Activated T-cell treated with anti-CD3 and anti-CD28 coated beads, Interleukin-2, amount 50 U/mL, for 72 hours (primary cell): ENCODE measurements around the gene ZNF800. TPM values are rescaled to one million over a fixed set of nuclear protein-coding genes. Genes with fewer than 3 reads are reported as not detected.

ENCODE experiments used
- ATAC-seq, 2 donors: fragments of 150-1000 bp; cut with Tn5 transposase; replicated peaks in 1 of 2; 2 replicates each; pipeline ENCODE4 v1.10.0; 2021; ENCODE audit warnings: moderate library complexity in 2 of 2, mild to moderate bottlenecking in 1 of 2
- DNase-seq, 2 donors: peaks; one replicate each; pipeline ENCODE4 v3.0.0; 2021 to 2022; ENCODE audit warnings: mixed read lengths in 1 of 2
- H3K27ac Mint-ChIP-seq: one replicate; pipeline ENCODE4 v1.8.0; 2022; ENCODE audit warnings: mild to moderate bottlenecking, moderate library complexity, mixed read lengths
- H3K27me3 Mint-ChIP-seq: one replicate; pipeline ENCODE4 v1.8.0; 2022; ENCODE audit warnings: low read depth, mixed read lengths
- H3K36me3 Mint-ChIP-seq, 2 donors: one replicate each; pipeline ENCODE4 v1.8.0; 2022; ENCODE audit warnings: mixed read lengths in 2 of 2, mild to moderate bottlenecking in 1 of 2; ENCODE audit not compliant: insufficient read depth in 2 of 2
- H3K4me1 Mint-ChIP-seq: one replicate; pipeline ENCODE4 v1.8.0; 2022; ENCODE audit warnings: low read depth, mixed read lengths
- H3K4me3 Mint-ChIP-seq, 2 donors: one replicate each; pipeline ENCODE4 v1.8.0; 2022; ENCODE audit warnings: mild to moderate bottlenecking in 2 of 2, mixed read lengths in 2 of 2, moderate library complexity in 2 of 2
- H3K9me3 Mint-ChIP-seq, 2 donors: one replicate each; pipeline ENCODE4 v1.8.0; 2022; ENCODE audit warnings: mixed read lengths in 2 of 2
- total RNA-seq, 2 donors: library from RNA; stranded (reverse); gene quantifications; one replicate each; pipeline ENCODE4 v1.2.3, GENCODE V29; 2022

Gene ZNF800
- total RNA-seq, 2 donors from 2014 or later = 49.9 to 52.1 TPM

DNA sequence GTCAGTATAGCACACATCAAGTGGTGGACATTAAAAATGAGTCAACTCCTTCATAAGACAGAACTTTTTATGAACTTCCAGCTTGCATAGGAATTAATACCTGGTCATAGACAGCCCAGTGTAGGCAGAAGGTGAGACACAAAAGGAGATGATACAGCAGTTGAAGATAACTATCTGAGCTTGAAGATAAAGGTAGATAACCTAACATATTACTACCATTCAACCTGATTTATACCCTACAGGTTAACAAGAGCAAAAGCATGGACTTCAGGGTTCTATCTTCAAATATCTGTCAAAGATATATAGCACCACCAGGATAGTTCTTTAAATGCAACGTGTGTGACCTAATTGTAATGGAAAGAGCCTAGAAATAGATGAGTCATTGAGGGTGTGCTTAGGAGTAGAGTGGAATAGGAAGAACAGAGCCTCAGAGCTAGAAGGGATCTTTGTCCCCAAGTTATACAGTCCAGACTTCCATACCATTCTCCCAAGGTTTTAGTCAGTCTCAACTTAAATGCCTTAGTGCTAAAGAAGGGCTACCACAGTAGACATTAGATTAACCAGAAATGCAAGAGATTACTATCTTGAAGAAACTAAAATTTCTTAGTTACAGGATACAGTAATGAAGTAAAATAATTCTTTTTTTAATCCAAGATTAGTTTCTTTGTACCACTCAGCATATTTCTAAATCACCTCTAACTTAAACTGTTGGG, 9.2 kb downstream of the ZNF800 start:
- Mint-ChIP-seq H3K4me3 (peak overlapping the region in 1 of 2 donors; percentile 47), H3K4me1 (peaks cover 73% of the 10 kb centered on the region), H3K9me3 (no peaks in the 10 kb centered on the region), H3K27me3 (no peaks in the 10 kb centered on the region), H3K36me3 (peaks cover 6 to 22% of the 10 kb centered on the region in 2 donors), H3K27ac (peak overlapping the region; percentile 70)
- peak; percentile 27 to 36 for ATAC-seq
- DNase-seq = no peak

DNA sequence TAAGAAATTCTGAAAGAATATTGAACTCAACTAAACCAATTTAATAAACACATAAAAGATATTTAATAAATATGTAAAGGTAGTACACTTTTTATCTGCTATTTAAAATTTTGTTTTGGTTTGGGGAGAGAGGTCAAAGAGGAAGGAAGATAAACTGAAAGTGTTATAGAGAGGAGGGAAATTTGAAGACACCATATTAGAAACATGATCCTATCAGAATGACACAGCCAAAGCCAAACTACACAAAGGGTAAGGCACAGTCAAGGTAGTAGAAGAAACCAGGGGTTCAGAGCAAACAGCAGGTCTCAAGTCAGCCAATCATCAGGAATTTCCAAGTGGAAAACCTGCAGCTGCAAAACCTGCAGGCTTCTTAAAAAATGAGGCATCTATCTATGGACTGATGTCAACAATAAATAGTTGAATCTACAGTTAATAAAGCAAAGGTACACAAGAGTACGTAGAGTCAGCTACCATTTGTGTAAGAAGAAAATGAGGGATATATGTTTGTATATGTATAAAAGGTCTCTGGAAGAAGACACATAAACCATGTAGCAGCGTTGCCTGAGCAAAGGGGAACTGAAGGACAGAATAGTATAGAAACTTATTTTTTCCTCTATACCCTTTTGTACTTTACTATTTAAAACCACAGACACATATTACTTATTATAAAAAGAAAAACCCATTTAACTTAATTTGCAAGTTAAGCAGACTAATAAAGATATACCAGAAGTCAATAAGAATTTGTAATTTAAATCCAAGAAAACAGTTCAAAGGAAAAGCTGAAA, 10.0 kb downstream of the ZNF800 start:
- Mint-ChIP-seq H3K36me3 (peaks cover 6 to 16% of the 10 kb centered on the region in 2 donors), H3K27me3 (no peaks in the 10 kb centered on the region), H3K4me3 (peak overlapping the region in 1 of 2 donors; percentile 47), H3K9me3 (no peaks in the 10 kb centered on the region), H3K4me1 (peaks cover 73% of the 10 kb centered on the region), H3K27ac (peak overlapping the region; percentile 36)
- DNase-seq = no peak
- ATAC-seq = no peak

DNA sequence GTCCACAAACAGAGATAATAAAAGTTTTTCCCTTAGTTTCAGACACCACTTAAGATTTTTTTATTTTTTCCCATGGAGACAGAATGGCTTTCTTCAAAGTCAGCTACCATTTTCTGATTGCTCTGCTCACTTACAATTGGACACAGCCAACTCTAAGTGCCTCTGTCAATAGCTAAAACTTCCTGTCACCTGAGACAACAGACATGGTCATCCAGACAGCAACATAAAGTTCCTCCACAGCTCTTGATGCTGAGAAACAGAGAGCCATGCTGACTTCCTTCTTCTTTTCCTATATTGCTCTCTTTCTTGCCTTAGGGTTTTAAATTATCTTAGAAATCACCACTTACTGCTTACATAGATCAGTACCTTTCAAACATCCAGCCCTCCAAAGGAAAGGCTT, 12.0 kb downstream of the ZNF800 start:
- H3K36me3 Mint-ChIP-seq = peaks cover 6 to 27% of the 10 kb centered on the region in 2 donors

DNA sequence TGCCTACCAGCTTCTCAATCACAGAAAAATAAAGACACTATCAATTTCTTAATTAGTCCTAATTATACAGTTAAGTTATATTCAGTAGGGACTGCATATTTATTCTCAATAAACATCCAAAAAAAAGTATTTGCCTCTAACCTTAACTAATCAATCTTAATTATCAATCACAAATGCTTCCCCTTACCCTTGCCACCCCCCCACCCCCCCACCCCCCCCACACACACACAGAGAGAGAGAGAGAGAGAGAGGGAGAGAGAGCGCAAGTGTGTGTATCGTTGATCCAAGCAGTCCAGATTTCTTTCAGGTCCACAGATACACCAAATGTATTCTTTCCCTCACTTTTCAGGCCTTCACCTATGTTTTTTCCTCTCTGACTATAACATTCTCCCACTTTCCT, 12.9 kb downstream of the ZNF800 start:
- Mint-ChIP-seq H3K27me3 (no peaks in the 10 kb centered on the region), H3K36me3 (peaks cover 6 to 24% of the 10 kb centered on the region in 2 donors), H3K27ac (peak overlapping the region; percentile 36), H3K4me1 (peaks cover 81% of the 10 kb centered on the region), H3K9me3 (no peaks in the 10 kb centered on the region), H3K4me3 (peak overlapping the region in 1 of 2 donors; percentile 6)
- no peak for DNase-seq
- ATAC-seq = no peak

More for the DNA sequence above, 12.0 kb downstream of the ZNF800 start:
- Mint-ChIP-seq H3K27me3 (no peaks in the 10 kb centered on the region), H3K9me3 (no peaks in the 10 kb centered on the region), H3K27ac (peak overlapping the region; percentile 81), H3K4me1 (peaks cover 86% of the 10 kb centered on the region), H3K4me3 (peak overlapping the region in 1 of 2 donors; percentile 54)
- ATAC-seq (no peak), DNase-seq (no peak)

DNA sequence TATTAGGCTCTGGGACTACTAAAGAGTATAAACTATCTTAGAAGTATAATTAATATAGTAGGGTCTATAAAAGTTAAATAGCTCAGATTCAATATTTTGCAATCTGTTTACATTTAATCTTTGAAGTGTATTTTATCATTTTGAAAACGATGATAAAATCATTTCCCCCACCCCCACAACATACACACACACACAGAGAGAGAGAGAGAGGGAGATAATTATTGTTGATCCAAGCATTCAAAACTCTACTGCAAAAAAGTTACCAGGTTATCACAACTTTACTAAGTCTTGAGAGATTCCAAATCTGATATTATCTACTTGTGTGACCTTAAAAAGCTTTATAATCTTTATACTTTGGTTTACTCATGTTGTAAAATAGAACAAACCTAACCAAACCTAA, 14.0 kb downstream of the ZNF800 start:
- peak overlapping the region; percentile 69 for H3K27ac Mint-ChIP-seq
- ATAC-seq (no peak), DNase-seq (no peak)
- no peak overlapping the region for H3K4me3 Mint-ChIP-seq
- H3K9me3 Mint-ChIP-seq = no peaks in the 10 kb centered on the region
- peaks cover 6 to 25% of the 10 kb centered on the region in 2 donors for H3K36me3 Mint-ChIP-seq
- no peaks in the 10 kb centered on the region for H3K27me3 Mint-ChIP-seq
- H3K4me1 Mint-ChIP-seq = peaks cover 82% of the 10 kb centered on the region

DNA sequence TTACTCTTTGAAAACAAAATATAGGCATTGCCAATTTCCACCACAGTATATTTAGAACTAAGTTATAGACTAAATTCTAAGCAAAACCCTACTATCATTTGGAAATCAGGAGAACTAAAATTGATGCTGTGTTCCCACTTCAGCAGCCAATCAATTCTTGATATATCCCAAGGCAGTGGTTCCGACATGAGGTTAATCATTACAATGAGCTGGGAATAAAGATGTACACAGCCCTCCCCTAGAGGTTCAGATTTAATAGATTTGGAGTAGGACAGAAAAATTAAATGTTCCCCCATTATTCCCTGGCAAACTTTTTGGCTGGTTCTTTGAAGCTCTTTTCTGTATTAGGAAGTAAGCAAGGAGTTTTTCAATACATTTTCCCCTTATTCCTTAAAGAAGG, 15.1 kb downstream of the ZNF800 start:
- ATAC-seq = no peak
- Mint-ChIP-seq H3K9me3 (no peaks in the 10 kb centered on the region), H3K36me3 (peaks cover 2 to 23% of the 10 kb centered on the region in 2 donors), H3K27me3 (no peaks in the 10 kb centered on the region), H3K4me1 (peaks cover 76% of the 10 kb centered on the region), H3K4me3 (no peak overlapping the region), H3K27ac (no peak overlapping the region)
- no peak for DNase-seq

DNA sequence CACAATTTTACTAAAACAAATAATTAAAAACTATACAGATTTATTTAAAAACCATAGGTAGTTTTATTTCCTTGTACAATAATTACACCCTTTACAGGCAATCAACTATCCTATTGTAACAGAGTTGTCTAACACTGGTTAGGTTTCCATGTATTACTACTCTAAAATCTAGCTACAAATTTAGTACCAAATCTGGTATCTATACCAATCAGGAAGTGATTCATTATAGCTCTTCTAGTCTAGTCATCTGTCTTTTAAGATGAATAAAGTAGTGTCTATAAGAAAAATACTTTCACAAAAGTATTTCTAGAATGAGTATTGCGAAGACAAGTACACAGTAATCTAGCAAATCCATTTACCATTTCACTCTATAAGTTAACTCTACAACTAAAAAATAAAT, 16.9 kb downstream of the ZNF800 start:
- peak; percentile 98 to 99 for ATAC-seq

DNA sequence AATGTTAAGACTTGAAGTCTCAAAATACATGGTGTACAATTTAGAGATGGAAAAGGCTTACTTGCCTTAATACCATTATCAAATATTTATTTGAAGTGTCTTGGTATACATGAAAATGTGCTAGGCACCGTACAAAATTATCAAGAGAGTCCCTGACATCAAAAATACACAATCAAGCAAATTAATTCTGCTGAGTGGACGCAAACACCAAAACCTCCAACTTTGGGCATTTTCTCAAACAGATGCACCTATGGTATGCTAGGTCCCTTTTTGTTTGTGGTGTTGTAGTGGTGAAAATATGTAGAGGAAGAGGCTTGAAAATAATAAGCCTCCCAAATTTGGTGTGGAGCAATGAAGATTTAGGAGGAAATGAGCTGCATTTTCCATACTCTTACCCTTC, 24.8 kb downstream of the ZNF800 start:
- Mint-ChIP-seq H3K36me3 (peaks cover 3 to 5% of the 10 kb centered on the region in 2 donors), H3K27ac (no peak overlapping the region), H3K4me1 (peaks cover 33% of the 10 kb centered on the region), H3K4me3 (no peak overlapping the region), H3K9me3 (no peaks in the 10 kb centered on the region), H3K27me3 (no peaks in the 10 kb centered on the region)
- no peak for ATAC-seq
- DNase-seq = no peak

More for the DNA sequence above, 16.9 kb downstream of the ZNF800 start:
- H3K4me3 Mint-ChIP-seq = peak overlapping the region in 1 of 2 donors; percentile 31
- no peak overlapping the region for H3K27ac Mint-ChIP-seq
- peaks cover 2 to 20% of the 10 kb centered on the region in 2 donors for H3K36me3 Mint-ChIP-seq
- no peak for DNase-seq
- H3K4me1 Mint-ChIP-seq = peaks cover 61% of the 10 kb centered on the region
- H3K9me3 Mint-ChIP-seq = no peaks in the 10 kb centered on the region
- H3K27me3 Mint-ChIP-seq = no peaks in the 10 kb centered on the region

DNA sequence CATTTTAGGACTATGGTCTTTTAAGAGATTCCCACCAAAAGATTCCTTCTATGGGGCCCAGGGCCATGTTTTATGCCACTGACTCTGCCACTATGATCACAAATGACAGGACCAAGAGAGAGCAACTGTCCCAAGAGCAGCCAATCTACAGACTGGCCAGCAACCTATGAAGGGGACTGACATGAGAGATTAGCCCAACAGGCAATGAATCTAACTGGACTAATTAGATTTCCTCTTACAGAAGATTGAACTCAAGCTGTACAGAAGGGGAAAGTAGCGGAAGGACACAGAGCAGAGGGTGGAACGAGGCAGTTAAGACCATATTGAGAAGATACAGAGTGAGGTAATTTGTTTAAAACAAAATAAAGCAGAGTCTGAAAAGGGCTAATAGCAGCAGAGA, 25.8 kb downstream of the ZNF800 start:
- peaks cover 3 to 5% of the 10 kb centered on the region in 2 donors for H3K36me3 Mint-ChIP-seq
- peaks cover 33% of the 10 kb centered on the region for H3K4me1 Mint-ChIP-seq
- DNase-seq (no peak), ATAC-seq (no peak)
- H3K4me3 Mint-ChIP-seq = no peak overlapping the region
- no peak overlapping the region for H3K27ac Mint-ChIP-seq
- H3K9me3 Mint-ChIP-seq = no peaks in the 10 kb centered on the region
- no peaks in the 10 kb centered on the region for H3K27me3 Mint-ChIP-seq

DNA sequence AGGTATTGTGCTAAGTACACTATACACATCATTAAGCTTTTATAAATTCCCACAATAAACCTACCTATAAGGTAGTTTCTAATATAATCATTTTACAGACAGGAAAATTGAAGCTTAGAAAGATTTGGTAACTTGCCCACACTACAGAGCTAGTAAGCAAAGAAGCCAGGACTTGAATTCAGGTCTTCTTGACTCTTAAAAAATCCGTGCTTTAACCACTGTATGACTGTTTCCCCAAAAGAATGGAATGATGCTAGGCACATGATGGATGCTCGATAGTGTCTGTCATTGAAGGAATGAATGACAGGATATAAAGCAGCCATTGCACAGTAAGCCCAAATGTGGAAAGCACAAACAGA, 26.6 kb downstream of the ZNF800 start:
- peaks cover 34% of the 10 kb centered on the region for H3K4me1 Mint-ChIP-seq
- DNase-seq (no peak), ATAC-seq (no peak)
- no peak overlapping the region for H3K27ac Mint-ChIP-seq
- no peak overlapping the region for H3K4me3 Mint-ChIP-seq
- no peaks in the 10 kb centered on the region for H3K27me3 Mint-ChIP-seq
- H3K36me3 Mint-ChIP-seq = peaks cover 4 to 5% of the 10 kb centered on the region in 2 donors
- H3K9me3 Mint-ChIP-seq = no peaks in the 10 kb centered on the region

DNA sequence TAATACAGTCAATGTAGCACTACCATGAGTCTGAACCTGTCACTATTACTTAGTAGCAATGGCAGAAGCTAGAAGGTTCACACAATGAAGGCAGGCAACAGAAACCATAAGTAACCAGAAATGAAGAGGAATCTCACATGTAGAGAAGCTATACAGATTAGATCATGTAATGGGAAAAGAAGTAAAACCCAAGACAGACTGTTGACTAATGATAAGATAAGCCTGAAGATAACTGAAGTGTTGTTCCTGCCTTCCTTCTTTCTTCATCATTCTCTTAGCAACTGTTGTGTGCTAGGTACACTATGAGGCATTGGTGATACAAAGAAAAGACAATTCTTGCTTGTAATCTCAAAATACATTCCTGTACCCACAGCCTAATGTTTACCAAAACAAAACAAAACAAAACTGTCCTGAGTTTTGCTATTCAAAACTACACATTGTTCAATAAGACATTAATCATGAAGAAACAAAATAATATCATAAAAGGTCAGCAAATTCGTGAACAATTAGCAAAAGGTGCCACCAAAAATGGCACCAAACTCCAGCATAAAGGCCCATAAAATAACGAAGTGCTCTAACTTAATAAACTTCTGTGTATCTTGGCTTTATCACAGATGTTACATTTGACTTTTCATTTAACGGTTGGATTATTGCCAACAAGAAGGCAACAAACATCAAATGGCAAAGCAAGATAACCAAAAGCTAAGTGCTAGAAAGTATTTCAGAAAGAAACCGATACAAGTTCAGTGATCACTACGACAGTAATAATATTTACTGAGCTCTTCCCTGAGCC, 27.1 kb downstream of the ZNF800 start:
- Mint-ChIP-seq H3K9me3 (no peaks in the 10 kb centered on the region), H3K4me3 (no peak overlapping the region), H3K27me3 (no peaks in the 10 kb centered on the region), H3K36me3 (peaks cover 5% of the 10 kb centered on the region in 2 donors), H3K27ac (no peak overlapping the region), H3K4me1 (peaks cover 38% of the 10 kb centered on the region)
- ATAC-seq (no peak), DNase-seq (no peak)

DNA sequence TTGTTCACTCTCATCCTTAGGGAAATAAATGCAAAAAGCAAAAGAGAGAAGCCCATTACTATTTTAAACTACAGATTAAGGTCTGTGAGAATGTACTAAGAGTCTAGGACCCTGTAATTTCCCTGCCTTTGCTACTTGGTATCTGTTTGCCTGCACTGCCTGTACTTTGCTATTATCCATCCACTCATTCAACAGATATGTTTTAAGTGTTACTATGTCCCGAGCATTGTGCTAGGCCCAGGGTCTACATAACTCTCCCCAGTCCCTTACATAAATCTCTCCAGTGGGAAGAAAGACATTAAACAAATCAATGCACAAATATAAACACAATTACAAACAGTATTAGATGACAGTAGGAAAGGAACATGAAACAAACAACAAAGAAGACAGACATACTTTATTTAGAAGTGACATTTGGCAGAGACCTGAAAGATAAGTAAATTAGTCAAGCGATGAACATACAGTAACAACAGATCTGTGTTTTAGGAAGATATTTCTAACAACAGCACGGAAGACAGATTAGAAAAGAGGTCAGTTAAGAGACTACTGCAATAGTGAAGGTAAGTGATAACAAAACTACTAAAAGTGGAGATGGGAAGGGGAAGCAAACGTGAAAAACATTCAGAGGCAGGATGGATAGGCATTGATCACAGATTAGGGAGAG, 30.0 kb downstream of the ZNF800 start:
- no peaks in the 10 kb centered on the region for H3K9me3 Mint-ChIP-seq
- peaks cover 21% of the 10 kb centered on the region for H3K4me1 Mint-ChIP-seq
- DNase-seq (no peak), ATAC-seq (no peak)
- no peak overlapping the region for H3K4me3 Mint-ChIP-seq
- H3K27ac Mint-ChIP-seq = no peak overlapping the region
- H3K27me3 Mint-ChIP-seq = no peaks in the 10 kb centered on the region
- peaks cover 0 to 4% of the 10 kb centered on the region in 2 donors for H3K36me3 Mint-ChIP-seq
